Stimulated activated CD8-positive, alpha-beta memory T cell treated with anti-CD3 and anti-CD28 coated beads, Interleukin-2, amount 100 ng/mL, for 48 hours (primary cell): ENCODE measurements around the gene PTPRG.

Experiments used
- DNase-seq, 2 donors: peaks; one replicate each; pipeline ENCODE4 v3.0.0-alpha.2; 2020; ENCODE audit warnings: low read depth in 2 of 2

Gene PTPRG

DNA sequence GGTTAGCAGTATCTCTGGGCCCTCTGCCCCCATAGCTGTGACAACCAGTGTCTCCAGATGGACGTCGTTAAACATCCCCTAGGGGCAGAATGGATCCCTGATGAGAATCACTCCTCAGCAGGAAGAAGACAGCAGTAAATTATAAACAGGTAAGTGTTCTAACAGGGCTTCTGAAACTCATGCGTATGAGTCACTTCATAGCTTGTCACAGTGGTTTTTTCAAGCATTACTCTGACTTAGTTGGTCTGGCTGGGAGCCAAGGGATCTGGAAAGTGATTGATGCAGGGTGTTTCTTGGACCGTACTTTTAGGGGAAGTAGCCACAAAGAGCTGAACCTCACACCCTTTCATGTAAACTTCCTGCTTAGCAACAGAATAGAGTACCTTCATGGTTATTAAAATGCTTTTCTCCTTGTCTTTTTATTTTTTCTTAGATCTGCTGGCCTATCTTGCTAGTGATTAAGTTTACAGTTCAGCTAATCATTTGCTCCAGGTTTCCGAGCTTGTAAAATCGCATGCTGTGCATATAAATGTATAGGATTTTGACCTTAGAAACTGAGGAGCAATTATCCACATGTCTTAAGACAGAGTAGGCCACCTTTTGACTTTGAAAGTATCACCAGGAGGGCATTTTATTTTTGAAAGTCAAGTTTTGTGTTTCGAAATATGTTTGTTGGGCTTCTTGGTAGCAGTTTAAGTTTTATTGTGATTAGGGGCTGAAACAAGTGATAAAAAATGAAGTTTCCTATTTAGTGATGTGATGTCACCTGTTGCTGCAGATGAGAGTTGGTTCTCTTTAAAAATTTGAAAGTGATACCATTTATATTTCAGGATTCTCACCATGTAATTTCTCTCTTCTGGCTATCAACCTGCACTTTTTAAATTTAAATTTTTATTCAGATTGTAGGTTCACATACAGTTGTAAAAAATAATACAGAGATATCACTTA is 333.9 kb downstream of the PTPRG start:
- peak; percentile 9 to 28 for DNase-seq

DNA sequence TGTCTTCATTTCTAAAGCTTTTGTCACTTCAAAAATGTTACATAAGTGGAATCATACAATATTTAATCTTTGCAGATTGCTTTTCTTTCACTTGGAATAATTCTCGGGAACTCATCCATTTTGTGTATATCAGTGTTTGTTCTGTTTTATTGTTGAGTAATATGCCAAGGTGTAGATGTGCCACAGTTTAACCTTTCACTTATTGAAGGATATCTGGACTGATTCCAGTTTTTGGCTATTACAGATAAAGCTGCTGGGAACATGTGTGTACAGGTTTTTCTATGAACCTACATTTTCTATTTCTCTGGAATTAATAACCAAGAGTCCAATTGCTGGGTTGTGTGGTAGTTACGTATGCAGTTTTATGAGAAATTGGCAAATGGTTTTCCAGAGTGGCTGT is 334.9 kb downstream of the PTPRG start:
- DNase-seq = no peak

DNA sequence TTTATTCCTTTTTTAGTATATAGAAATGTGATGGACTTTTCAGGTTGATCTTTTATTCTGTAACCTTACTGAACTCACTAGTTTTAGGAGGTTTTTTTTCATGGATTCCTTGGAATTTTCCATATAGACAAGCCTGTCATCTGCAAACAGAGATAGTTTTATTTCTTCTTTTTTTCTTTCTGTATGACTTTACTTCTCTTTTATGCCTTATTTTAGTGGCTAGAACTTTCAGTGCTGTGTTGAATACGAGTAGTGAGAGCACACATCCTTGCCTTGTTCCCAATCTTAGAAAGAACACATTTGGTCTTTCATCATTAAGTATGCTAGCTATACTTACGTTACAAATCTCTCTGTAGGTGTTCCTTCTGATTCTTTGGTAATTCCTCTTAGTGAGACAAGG is 336.5 kb downstream of the PTPRG start:
- no peak for DNase-seq

- DNase-seq = no peak
These were observed 338.5 kb downstream of the PTPRG start for GRCh38 chr3:61899700-61900462.

- DNase-seq = no peak
These were observed 340.1 kb downstream of the PTPRG start for GRCh38 chr3:61901496-61901895.

- DNase-seq = no peak
These were observed 340.6 kb downstream of the PTPRG start for GRCh38 chr3:61901986-61902385.

DNA sequence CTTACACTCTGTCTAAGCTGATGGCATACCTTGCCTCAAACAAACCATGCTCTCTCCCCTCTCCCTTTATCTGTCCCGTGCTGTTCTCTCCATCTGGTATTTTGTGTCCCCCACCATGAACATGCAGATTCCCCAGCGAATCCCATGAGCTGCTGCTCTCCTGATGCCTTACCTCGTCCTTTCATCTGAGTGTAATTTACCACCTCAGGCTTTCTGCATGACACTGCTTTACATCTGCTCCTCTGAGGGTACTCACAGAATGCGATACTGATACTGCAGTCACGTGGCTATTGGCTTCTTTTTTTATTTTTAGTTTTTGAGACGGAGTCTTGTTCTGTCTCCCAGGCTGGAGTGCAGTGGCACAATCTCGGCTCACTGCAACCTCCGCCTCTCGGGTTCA is 341.7 kb downstream of the PTPRG start:
- no peak for DNase-seq

GRCh38 chr3:61903931-61904657 is 342.7 kb downstream of the PTPRG start:
- no peak for DNase-seq

GRCh38 chr3:61907210-61907795 is 345.9 kb downstream of the PTPRG start:
- DNase-seq = no peak

DNA sequence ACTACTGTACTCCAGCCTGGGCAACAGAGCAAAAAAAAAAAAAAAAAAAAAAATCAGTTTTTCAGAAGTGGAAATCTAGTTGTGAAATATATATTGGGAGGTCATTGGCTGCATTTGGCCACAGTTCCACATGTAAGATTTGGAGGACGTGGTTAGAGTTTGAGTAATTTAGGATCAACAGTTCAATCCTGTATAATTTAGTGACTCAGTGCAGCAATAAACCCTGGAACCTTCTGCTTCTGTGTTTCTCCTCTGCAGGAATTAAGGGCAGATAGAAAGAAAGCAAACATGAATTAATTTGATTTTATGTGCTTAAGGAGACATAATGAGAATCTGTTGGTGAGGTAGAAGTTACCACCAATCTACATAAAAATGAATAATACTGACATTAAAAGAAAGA is 347.0 kb downstream of the PTPRG start:
- no peak for DNase-seq

- DNase-seq = no peak
These were observed 349.4 kb downstream of the PTPRG start for GRCh38 chr3:61910732-61911131.

DNA sequence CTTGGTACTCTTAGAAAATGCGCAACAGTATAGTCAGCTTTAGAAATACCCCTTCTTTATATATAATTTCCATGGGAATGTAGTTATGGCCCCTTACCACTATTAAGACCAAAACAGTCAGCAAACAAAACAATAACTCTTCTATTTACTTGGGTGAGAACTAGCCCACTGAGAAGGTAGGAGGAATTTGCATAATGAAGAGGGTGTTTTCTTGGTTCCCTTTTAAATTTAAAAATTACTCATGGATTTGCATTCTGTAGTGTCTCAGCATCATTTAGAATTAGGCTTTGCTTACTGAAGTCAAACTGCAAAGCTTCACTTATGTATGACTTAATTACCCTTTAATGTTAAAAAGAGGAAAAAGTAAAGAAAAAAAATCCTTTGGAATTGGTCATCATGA is 350.8 kb downstream of the PTPRG start:
- DNase-seq = no peak

- no peak for DNase-seq
These were observed 352.3 kb downstream of the PTPRG start for GRCh38 chr3:61913701-61914100.

DNA sequence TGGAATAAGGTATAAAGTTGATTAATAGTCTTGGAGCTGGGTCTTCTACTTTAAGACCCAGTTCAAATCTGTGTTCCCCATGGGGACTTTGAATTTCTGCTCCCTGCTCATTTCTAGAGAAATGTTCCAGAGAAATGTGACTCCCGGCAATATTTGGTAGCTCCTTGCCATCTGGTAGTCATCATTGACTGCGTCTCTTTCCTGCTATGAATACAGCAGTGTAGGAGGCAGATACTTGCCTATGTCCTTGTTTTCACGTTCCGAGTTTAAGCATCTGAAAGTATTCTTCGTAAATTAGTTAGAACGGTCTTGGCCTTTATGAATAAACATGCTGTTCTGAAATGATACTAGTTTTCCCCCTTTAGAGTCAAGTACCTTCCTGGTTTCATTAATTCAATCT is 352.9 kb downstream of the PTPRG start:
- no peak for DNase-seq

GRCh38 chr3:61915296-61915695 is 353.9 kb downstream of the PTPRG start:
- no peak for DNase-seq

- DNase-seq = no peak
These were observed 358.0 kb downstream of the PTPRG start for GRCh38 chr3:61919371-61919770.

DNA sequence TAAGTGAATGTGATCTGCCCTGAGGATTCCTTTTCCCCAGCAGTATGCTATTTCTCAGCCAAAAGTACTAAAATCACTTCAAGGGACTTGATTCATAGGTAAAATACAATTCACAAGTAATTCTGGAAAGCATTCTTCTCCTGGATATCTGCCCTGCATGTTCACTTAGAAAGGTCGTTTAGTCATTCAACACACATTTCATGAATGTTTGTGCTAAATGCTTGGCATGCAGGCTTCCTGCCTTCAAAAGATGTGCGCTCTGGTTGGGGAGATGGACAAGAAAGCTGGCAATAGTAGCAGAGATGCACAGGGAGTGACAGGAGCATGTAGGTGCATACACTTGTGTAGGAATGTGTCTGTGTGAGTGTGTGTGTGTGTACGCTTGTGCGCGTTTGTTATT is 360.7 kb downstream of the PTPRG start:
- no peak for DNase-seq

GRCh38 chr3:61924090-61924735 is 362.8 kb downstream of the PTPRG start:
- DNase-seq = no peak

DNA sequence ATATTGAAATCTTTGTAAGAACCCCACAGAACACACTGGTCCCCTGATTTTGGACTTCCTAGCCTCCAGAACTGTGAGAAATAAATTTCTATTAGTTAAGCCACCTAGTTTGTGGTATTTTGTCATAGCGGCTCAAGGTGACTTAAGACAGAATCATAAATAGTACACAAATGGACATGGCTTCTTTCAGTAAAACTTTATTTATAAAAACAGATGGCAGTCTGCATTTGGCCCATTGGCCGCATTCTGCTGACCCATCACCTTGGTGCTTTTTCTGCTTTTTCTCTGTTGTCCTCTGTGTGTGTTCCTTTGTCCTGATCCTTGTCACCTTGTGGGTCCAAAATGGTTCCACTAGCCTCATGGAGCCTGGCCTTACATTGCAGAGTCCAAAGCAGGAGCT is 363.6 kb downstream of the PTPRG start:
- no peak for DNase-seq

GRCh38 chr3:61925721-61926120 is 364.4 kb downstream of the PTPRG start:
- DNase-seq = no peak

GRCh38 chr3:61926923-61927322 is 365.6 kb downstream of the PTPRG start:
- DNase-seq = no peak
